Activated CD4-positive, alpha-beta memory T cell treated with anti-CD3 and anti-CD28 coated beads, Interleukin-2, amount 10 ng/mL, durations not matched to agents 7 days and 5 days (primary cell): ENCODE results near the gene SERPINH1. TPM values are rescaled to one million over a fixed set of nuclear protein-coding genes. Genes with fewer than 3 reads are reported as not detected.

Experiments
- CTCF ChIA-PET: fragments of 350-600 bp; sonication (Branson Sonifier 250); formaldehyde crosslinking; loops from one replicate; lab custom pipeline; 2021; ENCODE audit warnings: antibody characterized with exemption, inconsistent platforms; lab: Charles Lee
- POLR2A ChIA-PET: fragments of 350-600 bp; sonication (Branson Sonifier 250); formaldehyde crosslinking; loops from one replicate; lab custom pipeline; 2021; ENCODE audit warnings: antibody characterized with exemption; lab: Charles Lee
- DNase-seq: peaks from one replicate; pipeline ENCODE4 v3.0.0-alpha.2; 2020
- H3K27ac Mint-ChIP-seq: one replicate; pipeline ENCODE4 v1.8.0; 2021; ENCODE audit warnings: mild to moderate bottlenecking, mixed read lengths
- H3K27me3 Mint-ChIP-seq: one replicate; pipeline ENCODE4 v1.8.0; 2021; ENCODE audit warnings: mixed read lengths
- H3K36me3 Mint-ChIP-seq: one replicate; pipeline ENCODE4 v1.8.0; 2021; ENCODE audit warnings: low read depth, mixed read lengths
- H3K4me1 Mint-ChIP-seq: one replicate; pipeline ENCODE4 v1.8.0; 2021; ENCODE audit warnings: mixed read lengths
- H3K4me3 Mint-ChIP-seq: one replicate; pipeline ENCODE4 v1.8.0; 2021; ENCODE audit warnings: mild to moderate bottlenecking, mixed read lengths
- H3K9me3 Mint-ChIP-seq: one replicate; pipeline ENCODE4 v1.8.0; 2021; ENCODE audit warnings: mixed read lengths
- total RNA-seq, 2 experiments: library from RNA; stranded (reverse); gene quantifications; one replicate each; pipeline ENCODE4 v1.2.3, GENCODE V29; 2021

The SERPINH1 gene
- total RNA-seq, 2 experiments from 2014 or later = 12.2 to 13.3 TPM

GRCh38 chr11:75597636-75598035 lies 35.6 kb downstream of the SERPINH1 start:
- H3K4me1 Mint-ChIP-seq = peaks cover 7% of the 10 kb centered on the region
- no peaks in the 10 kb centered on the region for H3K36me3 Mint-ChIP-seq
- H3K27me3 Mint-ChIP-seq = peaks cover 26% of the 10 kb centered on the region
- ChIA-PET CTCF (interaction anchor here (0.8 to 1.5 kb wide), 6 partner anchors 10 to 100 kb away, joined by 3 to 5 read pairs (median 3); no protein-coding TSS in a partner anchor), POLR2A (no interaction called here)
- H3K9me3 Mint-ChIP-seq = no peaks in the 10 kb centered on the region
- no peak overlapping the region for H3K4me3 Mint-ChIP-seq
- no peak overlapping the region for H3K27ac Mint-ChIP-seq
- no peak for DNase-seq

- Mint-ChIP-seq H3K27me3 (peaks cover 27% of the 10 kb centered on the region), H3K4me1 (peaks cover 3% of the 10 kb centered on the region), H3K9me3 (no peaks in the 10 kb centered on the region), H3K4me3 (no peak overlapping the region), H3K36me3 (no peaks in the 10 kb centered on the region), H3K27ac (no peak overlapping the region)
- CTCF ChIA-PET = interaction anchor here (0.9 to 1.5 kb wide), 5 partner anchors 9 to 99 kb away, joined by 3 to 5 read pairs (median 3); no protein-coding TSS in a partner anchor
- POLR2A ChIA-PET = no interaction called here
- DNase-seq = no peak
These were observed 36.2 kb downstream of the SERPINH1 start for GRCh38 chr11:75598264-75598663.

DNA sequence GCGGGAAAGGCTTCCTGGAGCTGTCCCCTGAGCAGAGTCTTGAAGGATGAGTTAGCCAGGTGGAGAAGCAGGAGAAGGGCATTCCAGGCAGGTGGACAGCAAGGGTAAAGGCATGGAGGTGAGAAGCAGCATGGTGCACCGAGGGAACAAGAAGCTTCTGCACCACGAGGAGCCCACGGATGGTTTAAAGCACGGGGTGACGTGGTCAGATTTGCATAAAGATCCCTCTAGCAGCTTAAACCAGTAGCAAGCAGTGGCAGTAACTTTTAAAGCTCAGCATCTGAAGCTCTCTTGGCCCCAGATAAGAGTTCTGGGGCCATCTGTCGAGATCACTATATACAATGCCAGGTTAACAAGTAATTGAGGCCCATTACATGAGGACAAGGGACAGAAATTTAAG lies 36.8 kb downstream of the SERPINH1 start:
- no peaks in the 10 kb centered on the region for H3K9me3 Mint-ChIP-seq
- no peaks in the 10 kb centered on the region for H3K36me3 Mint-ChIP-seq
- no peak overlapping the region for H3K4me3 Mint-ChIP-seq
- H3K4me1 Mint-ChIP-seq = peaks cover 2% of the 10 kb centered on the region
- H3K27me3 Mint-ChIP-seq = peaks cover 27% of the 10 kb centered on the region
- CTCF ChIA-PET = interaction anchor here (1.0 kb wide), 1 partner anchor 13 kb away, joined by 4 read pairs; no protein-coding TSS in a partner anchor
- H3K27ac Mint-ChIP-seq = no peak overlapping the region
- no peak for DNase-seq
- POLR2A ChIA-PET = no interaction called here

GRCh38 chr11:75600356-75600755 lies 38.3 kb downstream of the SERPINH1 start:
- no peaks in the 10 kb centered on the region for H3K36me3 Mint-ChIP-seq
- POLR2A ChIA-PET = no interaction called here
- H3K27ac Mint-ChIP-seq = no peak overlapping the region
- H3K4me3 Mint-ChIP-seq = no peak overlapping the region
- peaks cover 2% of the 10 kb centered on the region for H3K4me1 Mint-ChIP-seq
- peaks cover 31% of the 10 kb centered on the region for H3K27me3 Mint-ChIP-seq
- CTCF ChIA-PET = interaction anchor here (0.9 to 1.1 kb wide), 2 partner anchors 8 to 106 kb away, joined by 3 to 4 read pairs; no protein-coding TSS in a partner anchor
- no peak for DNase-seq
- H3K9me3 Mint-ChIP-seq = no peaks in the 10 kb centered on the region

DNA sequence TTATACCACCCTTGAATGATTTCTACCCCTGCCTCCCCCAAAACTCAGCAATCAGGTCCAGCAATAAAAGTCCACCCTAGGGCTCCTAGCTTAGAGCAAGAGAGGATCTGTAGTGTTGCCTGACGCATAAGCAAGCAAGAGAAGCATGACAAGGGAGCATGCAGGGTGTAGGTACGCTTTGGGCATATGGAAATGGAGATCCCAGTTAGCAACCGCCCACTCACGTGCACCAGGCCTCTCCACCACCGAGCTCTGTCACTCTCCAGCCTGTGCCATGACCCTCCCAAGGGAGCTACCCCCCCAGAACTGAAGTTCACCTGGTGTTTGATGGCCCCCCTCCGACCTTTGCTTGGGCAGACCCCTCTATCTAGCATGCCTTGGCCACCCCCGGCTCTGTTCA lies 39.4 kb downstream of the SERPINH1 start:
- no peak for DNase-seq
- H3K4me1 Mint-ChIP-seq = peaks cover 2% of the 10 kb centered on the region
- H3K27ac Mint-ChIP-seq = no peak overlapping the region
- POLR2A ChIA-PET = no interaction called here
- H3K36me3 Mint-ChIP-seq = no peaks in the 10 kb centered on the region
- H3K27me3 Mint-ChIP-seq = peaks cover 29% of the 10 kb centered on the region
- H3K4me3 Mint-ChIP-seq = no peak overlapping the region
- CTCF ChIA-PET = no interaction called here
- H3K9me3 Mint-ChIP-seq = no peaks in the 10 kb centered on the region

DNA sequence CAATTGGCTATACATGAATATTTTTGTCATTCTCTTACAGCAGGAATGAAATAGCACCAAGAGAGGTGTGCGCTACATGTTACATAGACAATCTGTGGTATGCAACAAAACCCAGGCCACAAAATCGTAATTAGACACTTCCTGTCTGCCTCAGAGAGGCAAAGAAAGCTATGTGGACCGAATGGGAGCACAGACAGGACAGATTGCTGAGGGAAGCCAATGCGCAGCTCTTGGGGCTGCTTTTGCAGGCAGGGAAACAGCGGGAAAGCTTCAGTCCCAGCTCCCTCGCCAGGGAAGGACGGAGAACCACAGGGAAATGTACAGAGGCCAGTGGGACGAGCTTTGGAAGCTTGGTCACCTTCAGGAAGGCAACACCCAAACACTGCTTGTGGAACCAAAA lies 40.9 kb downstream of the SERPINH1 start:
- POLR2A ChIA-PET = no interaction called here
- H3K4me3 Mint-ChIP-seq = no peak overlapping the region
- H3K27me3 Mint-ChIP-seq = peaks cover 32% of the 10 kb centered on the region
- no peak for DNase-seq
- peaks cover 2% of the 10 kb centered on the region for H3K4me1 Mint-ChIP-seq
- no peak overlapping the region for H3K27ac Mint-ChIP-seq
- H3K36me3 Mint-ChIP-seq = no peaks in the 10 kb centered on the region
- CTCF ChIA-PET = no interaction called here
- no peaks in the 10 kb centered on the region for H3K9me3 Mint-ChIP-seq

- H3K36me3 Mint-ChIP-seq = no peaks in the 10 kb centered on the region
- peaks cover 28% of the 10 kb centered on the region for H3K27me3 Mint-ChIP-seq
- POLR2A ChIA-PET = no interaction called here
- H3K4me3 Mint-ChIP-seq = no peak overlapping the region
- H3K27ac Mint-ChIP-seq = no peak overlapping the region
- H3K9me3 Mint-ChIP-seq = no peaks in the 10 kb centered on the region
- CTCF ChIA-PET = no interaction called here
- peaks cover 2% of the 10 kb centered on the region for H3K4me1 Mint-ChIP-seq
- no peak for DNase-seq
These were observed 42.0 kb downstream of the SERPINH1 start for GRCh38 chr11:75603791-75604736.

GRCh38 chr11:75606099-75606498 lies 44.0 kb downstream of the SERPINH1 start:
- CTCF ChIA-PET = no interaction called here

GRCh38 chr11:75611823-75612222 lies 49.8 kb downstream of the SERPINH1 start:
- H3K4me3 Mint-ChIP-seq = no peak overlapping the region
- no peaks in the 10 kb centered on the region for H3K4me1 Mint-ChIP-seq
- peaks cover 10% of the 10 kb centered on the region for H3K27me3 Mint-ChIP-seq
- CTCF ChIA-PET = interaction anchor here (1.0 kb wide), 1 partner anchor 14 kb away, joined by 5 read pairs; no protein-coding TSS in a partner anchor
- H3K9me3 Mint-ChIP-seq = no peaks in the 10 kb centered on the region
- no peak overlapping the region for H3K27ac Mint-ChIP-seq
- POLR2A ChIA-PET = no interaction called here
- no peak for DNase-seq
- H3K36me3 Mint-ChIP-seq = no peaks in the 10 kb centered on the region

More at GRCh38 chr11:75606099-75606498, 44.0 kb downstream of the SERPINH1 start:
- no peak overlapping the region for H3K4me3 Mint-ChIP-seq
- H3K4me1 Mint-ChIP-seq = peaks cover 2% of the 10 kb centered on the region
- DNase-seq = no peak
- no peaks in the 10 kb centered on the region for H3K36me3 Mint-ChIP-seq
- peaks cover 29% of the 10 kb centered on the region for H3K27me3 Mint-ChIP-seq
- no peak overlapping the region for H3K27ac Mint-ChIP-seq
- POLR2A ChIA-PET = no interaction called here
- H3K9me3 Mint-ChIP-seq = no peaks in the 10 kb centered on the region

DNA sequence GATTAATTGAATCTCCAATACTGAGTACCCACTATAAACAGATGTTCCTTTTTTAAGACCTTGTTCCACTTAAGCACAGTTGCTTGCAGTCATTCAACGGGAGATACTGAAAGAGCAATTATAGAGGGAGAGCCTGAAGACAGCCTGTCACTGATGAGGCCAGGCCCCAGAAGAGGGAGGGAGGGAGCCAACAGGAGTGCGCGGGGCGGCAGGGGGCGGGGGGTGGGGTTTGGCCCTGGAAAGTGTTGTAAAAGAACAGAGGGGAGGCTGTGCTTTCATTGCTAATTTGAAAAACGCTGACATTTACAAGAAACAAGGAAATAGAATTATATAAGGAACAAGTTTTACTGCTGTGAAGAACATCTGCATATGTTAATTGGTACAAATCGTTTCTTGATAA lies 53.7 kb downstream of the SERPINH1 start:
- ChIA-PET CTCF (no interaction called here), POLR2A (no interaction called here)
- H3K4me1 Mint-ChIP-seq = no peaks in the 10 kb centered on the region

DNA sequence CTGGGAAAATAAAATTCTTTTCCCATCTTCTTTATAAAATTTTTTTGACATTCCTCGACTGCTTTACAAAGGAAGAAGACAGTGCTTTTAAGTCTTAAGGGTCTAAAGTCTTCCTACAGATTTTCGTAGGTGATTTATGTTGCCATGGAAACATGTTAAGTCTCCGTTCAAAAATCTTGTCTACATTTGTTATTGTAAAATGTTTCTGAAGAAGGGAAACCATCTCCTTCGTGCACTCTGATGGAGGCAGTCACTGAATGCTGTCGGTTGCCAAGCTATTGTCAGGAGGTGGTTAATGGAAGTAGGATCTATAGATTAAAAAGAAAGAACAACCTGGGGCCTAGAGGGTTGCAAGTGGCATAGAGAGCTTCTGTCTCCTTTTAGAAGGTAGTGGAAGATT lies 54.2 kb downstream of the SERPINH1 start:
- no peaks in the 10 kb centered on the region for H3K36me3 Mint-ChIP-seq
- H3K27ac Mint-ChIP-seq = no peak overlapping the region
- H3K27me3 Mint-ChIP-seq = peaks cover 12% of the 10 kb centered on the region
- DNase-seq = no peak
- ChIA-PET POLR2A (no interaction called here), CTCF (interaction anchor here (1.4 kb wide), 1 partner anchor 90 kb away, joined by 4 read pairs; no protein-coding TSS in a partner anchor)
- H3K4me3 Mint-ChIP-seq = no peak overlapping the region
- no peaks in the 10 kb centered on the region for H3K4me1 Mint-ChIP-seq
- H3K9me3 Mint-ChIP-seq = no peaks in the 10 kb centered on the region

More for the DNA sequence above, 53.7 kb downstream of the SERPINH1 start:
- no peak for DNase-seq
- Mint-ChIP-seq H3K27me3 (peaks cover 12% of the 10 kb centered on the region), H3K4me3 (no peak overlapping the region), H3K27ac (no peak overlapping the region), H3K9me3 (no peaks in the 10 kb centered on the region), H3K36me3 (no peaks in the 10 kb centered on the region)
